Measurements from ENCODE around the gene RNF166.

The RNF166 gene

GRCh38 chr16:88706965-88707826 lies 988 bp upstream of the RNF166 start:
- peak; percentile 38 for DNase-seq (ENCODE audit: low read depth)

GRCh38 chr16:88705801-88706228 lies 393 bp downstream of the RNF166 start:
- DNase-seq (ENCODE audit: low read depth), result peak; percentile 39

DNA sequence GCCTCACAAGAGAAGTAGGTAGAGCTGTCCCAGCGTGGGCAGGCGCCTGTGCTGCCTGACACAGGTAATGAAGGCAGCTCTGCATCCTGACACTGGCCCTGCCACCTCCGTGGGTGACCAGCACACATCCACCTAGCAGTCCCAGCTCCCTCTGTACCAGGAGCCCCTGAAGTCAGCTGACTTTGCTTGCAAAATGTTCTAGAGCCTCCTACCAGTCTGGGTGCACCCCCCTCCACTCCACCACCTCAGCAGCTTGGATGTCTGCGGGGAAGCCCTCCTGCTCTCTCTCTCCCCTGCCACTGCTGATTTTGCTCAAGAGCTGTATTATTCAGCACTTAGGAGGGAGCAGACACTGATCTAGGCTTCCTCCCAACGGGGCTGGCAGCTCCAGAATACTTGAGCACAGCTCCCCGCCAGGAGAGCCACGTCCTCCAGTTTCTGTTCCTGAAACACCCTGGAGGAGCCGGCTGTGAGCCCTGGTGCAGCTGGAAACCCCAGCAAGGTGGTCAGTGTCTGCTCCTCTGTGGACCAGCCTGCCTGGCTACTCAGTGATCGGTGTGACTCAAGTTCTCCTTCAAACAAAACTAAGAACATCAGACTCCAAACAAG lies 1.0 kb downstream of the RNF166 start:
- DNase-seq (ENCODE audit: low read depth), result peak; percentile 44

DNA sequence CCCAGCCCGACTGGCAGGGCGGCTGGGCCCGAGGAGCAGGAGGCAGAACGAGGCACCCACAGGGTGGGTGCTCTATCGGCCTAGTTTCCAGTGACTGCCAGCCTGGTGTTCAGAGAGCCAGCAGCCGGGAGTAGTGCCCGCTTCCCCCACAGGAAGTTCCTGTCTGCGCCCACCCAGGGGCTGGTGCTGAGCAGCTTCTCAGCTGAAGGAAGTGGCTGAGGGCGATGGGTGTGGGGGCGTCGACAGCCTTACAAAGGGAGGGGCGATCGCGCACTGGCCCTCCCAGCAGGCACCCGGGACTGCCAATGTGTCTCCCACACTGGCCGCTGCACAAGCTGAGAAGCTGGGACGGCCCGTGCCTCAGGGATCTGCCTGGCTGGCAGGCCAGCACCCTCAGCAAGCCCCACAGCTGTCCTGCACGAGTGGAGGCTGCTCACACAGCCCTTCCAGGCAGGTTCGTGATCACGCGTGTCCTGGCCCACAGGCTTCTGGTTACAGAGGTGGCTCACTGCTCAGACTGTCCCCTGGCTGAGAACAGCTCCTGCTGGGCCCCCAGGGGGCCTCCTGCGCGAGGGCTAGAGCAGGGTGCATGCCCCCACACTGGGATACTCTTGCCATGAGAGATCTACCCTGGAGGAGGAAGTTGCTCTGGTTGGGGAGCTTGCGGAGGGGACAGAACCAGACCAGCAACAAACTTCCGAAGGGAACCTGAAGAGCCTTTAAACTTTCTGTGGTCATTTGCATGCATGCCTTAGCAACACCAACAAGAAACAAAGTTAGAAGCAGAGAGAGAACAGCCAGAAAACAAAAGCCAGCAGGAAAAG lies 2.5 kb downstream of the RNF166 start:
- DNase-seq (ENCODE audit: low read depth), result no peak

DNA sequence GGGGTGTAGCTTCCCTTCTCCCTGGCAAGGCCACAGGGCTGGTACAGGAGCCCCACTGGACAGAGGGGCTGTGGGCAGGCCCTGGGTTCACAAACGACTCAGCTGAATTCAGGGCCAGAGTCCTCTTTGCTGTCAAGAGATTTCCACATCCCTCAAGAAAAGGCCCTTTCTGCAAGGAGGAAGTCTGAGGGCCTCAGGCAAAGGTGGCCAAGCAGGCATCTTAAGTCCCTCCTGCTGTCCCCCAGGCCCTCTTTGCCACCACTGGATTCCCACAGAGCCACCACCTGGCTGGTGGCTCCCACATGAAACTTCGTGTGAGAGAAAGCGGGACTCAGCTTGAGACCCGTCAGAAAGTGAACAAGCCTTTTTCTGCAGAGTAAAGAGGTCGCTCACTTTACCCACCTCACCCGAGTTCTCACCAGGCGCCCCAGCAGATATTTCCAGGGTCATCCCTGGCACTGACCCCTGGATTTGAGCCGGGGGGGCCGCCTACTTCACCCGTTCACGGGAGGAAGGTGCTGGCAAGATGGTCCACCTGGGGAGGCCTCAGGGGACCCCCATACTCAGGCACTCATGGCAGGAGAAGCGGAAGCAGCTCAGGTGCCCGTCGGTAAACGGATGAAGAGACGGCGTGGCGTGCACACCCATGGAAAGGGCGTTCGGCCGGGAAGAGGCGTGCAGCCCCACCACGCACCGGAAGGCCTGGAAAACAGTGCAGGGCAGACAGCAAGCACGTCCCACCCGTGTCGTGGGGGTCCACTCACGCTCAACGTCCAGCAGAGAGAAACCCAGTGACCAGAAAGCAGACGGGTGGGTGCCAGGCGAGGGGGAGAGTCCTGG lies 3.6 kb downstream of the RNF166 start:
- DNase-seq (ENCODE audit: low read depth), result no peak

- DNase-seq (ENCODE audit: low read depth), result no peak
These were observed 4.4 kb downstream of the RNF166 start for GRCh38 chr16:88701581-88702370.

DNA sequence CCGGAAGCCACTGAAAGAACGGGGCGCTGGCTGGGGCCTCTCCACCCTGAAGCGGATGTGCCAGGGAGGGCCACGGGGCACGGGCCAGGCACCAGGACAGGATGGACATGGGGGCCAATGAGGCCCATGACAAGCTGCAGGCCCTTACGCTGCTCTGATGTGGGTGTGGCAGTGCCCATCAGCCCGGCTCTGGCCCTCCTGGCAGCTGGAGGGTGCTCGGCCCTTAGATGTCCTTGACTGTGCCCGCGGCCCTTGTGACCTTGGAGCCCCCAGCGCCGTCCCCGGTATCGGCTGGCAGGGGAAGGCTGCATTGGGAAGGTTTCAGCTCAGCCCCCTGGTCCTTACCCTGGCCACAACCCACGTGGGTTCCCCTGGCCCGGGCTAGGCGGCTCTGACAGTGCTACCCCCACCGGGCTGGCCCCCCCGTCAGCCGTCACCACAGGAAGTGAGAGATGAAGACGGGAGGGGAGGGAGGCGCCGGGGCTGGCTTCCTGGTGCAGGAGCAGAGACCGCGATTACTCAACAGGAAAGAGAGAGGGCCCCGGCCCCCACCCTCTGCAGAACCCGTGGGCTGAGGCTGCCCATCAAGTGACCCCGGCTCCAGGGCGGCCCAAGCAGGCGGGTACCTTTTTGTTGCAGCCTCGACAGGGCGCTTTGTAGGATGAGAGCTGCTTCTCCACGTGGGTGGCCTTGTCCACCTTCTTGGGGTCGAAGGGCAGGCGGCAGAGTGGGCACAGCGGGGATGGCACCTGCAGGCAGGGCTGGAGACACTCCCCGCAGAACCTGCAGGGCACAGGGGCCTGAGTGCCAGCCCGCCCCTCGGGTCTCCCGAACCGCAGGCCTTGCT lies 5.3 kb downstream of the RNF166 start:
- DNase-seq (ENCODE audit: low read depth), result peak; percentile 96

GRCh38 chr16:88700322-88700635 lies 5.9 kb downstream of the RNF166 start:
- DNase-seq (ENCODE audit: low read depth), result no peak

DNA sequence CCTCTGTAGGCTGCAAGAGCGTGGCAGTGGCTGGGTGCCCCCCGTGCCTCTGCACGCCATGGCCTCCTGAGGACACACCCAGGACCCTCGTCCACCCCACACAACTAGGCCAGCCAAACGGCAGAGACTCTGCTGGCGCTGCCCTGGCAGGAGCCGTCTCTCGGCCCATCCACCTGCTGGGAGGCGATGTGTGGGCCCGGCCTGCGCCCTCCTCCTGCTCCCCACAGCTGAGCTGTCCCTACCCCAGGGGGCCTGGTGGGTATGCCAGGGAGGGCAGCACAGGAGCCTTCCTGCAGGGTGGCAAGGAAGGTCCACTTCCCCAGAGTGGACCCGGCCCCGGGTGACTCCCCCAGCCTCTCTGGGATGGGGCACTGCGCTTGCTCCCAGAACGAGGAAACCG lies 7.0 kb downstream of the RNF166 start:
- no peak for DNase-seq (ENCODE audit: low read depth)

GRCh38 chr16:88698646-88699045 lies 7.6 kb downstream of the RNF166 start:
- DNase-seq (ENCODE audit: low read depth), result no peak

- no peak for DNase-seq (ENCODE audit: low read depth)
These were observed 8.2 kb downstream of the RNF166 start for GRCh38 chr16:88697831-88698615.

DNA sequence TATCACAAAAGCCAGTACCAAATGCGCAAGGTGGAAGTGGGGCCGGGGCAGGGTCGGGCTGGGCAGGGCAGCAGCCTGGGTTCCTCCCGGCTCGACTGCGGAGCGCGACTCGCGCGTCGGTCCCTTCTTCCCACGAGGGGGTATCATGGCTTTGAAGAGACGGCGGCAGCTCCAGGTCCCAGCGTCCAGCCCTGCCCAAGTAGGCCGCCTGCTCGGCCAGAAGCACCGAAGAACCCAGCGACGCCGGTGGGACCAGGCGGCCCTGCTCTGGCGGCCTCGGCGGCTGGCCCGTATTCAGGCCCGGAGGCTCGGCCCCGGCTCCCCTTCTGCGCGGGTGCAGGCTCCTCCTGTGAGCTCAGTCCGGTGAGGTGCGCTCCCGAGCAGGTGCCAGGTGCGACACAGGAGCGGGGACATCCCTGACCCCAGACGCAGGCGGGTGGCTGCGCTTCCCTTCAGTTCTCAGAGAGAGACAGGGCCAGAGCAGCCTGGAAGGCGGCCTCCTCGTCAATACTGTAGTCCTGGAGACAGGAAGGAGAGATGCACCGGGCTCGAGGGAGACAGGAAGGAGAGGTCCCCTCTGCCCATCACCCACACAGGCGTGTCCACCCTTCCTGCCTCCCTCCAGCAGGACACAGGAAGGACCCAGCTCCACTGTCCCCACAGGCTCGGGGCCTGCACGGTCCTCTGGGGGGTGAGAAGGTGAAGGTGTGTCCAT lies 8.9 kb downstream of the RNF166 start:
- no peak for DNase-seq (ENCODE audit: low read depth)

GRCh38 chr16:88696441-88696840 lies 9.8 kb downstream of the RNF166 start:
- no peak for DNase-seq (ENCODE audit: low read depth)

DNA sequence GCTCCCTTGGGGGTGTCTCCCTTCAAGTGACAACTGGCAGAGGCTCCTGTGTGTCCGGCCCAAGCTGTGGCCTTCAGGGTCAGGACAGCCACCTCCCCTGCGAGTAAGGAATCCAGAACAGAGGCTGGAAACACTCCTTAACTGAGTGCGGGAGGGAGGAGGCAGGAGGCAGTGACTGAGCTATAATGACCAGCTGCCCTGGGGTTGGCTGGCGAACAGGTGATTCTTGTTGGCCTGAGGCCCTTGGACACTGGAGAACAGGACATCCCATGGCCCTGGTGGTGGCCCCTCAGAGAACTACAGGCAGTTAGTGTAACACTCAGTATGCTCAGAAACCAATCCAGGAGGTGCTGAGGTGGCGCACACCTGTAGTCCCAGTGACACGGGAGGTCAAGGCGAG lies 10.5 kb downstream of the RNF166 start:
- no peak for DNase-seq (ENCODE audit: low read depth)

- DNase-seq (ENCODE audit: low read depth), result no peak
These were observed 11.0 kb downstream of the RNF166 start for GRCh38 chr16:88695218-88695617.

- DNase-seq (ENCODE audit: low read depth), result no peak
These were observed 11.8 kb downstream of the RNF166 start for GRCh38 chr16:88694221-88695087.

DNA sequence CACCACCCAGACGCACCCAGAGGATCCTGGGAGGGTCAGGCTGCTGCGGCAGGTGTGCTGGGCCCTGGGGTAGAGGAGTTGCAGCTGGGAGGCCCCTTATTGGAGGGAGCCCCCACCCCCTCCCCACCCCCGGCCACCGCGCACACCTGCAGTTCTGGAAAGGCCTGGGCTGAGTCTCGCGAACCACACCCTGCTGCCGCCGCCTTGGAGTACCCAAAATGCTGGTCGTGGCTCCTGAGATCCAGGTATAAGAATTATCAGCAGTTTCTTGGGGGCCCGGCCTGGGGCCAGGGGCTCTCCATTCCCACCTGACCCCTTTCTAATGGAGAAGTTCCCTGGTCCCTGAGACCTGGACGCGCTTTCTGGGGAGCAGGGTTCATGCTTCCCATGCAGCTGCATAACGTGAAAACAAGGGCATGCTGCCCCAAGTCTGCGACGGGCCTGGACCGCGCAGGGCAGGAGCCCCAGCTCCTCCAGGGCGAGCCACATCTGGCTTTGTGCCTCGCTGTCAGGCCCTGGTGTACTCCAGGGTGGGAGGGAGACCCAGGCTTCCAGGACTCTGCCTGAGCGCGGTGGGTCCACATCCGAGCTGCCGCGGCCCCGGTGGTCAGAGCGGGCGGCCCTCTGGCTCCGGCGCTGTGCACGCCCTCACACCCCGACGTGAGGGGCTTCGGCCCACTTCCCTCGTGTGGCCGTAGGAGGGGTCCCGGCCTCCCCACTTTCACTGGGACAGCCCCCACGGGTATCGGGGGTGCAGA lies 12.6 kb downstream of the RNF166 start:
- DNase-seq (ENCODE audit: low read depth), result no peak
